ENCODE results near the gene ARHGAP32. TPM values are rescaled to one million over a fixed set of nuclear protein-coding genes. Genes with fewer than 3 reads are reported as not detected.
"Not testable (repeated sequence)": the region's sequence is repeated elsewhere in the genome, so short reads cannot be mapped to it uniquely, and the experiment has no call there.

The ARHGAP32 gene
- total RNA-seq, 1 experiment from 2014 or later: 0.84 TPM

DNA sequence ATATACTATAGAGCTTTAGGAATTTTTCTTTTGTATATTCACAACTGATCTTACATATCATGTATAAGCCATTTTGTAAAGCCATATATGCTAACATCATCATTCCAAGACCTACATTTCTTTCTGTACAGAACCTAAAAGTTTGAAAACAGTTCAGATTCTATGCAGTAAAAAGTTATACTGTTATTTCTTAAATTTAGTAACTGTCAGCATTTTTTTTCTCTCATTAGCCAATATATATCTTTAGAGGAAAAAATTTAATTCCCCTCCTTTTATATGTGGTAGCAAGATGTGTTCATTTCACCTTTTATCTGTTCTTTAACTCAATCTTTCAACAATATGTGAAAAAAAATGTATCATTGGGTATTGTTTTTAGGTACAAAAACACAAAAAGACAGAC, 129.0 kb downstream of the ARHGAP32 start:
- DNase-seq (ENCODE audit: low read depth): no peak
- in situ Hi-C loops (cut with HindIII; ENCODE audit: low pct_unique_long_range_greater_than_20kb, low sequenced_read_pairs): no loop called here

DNA sequence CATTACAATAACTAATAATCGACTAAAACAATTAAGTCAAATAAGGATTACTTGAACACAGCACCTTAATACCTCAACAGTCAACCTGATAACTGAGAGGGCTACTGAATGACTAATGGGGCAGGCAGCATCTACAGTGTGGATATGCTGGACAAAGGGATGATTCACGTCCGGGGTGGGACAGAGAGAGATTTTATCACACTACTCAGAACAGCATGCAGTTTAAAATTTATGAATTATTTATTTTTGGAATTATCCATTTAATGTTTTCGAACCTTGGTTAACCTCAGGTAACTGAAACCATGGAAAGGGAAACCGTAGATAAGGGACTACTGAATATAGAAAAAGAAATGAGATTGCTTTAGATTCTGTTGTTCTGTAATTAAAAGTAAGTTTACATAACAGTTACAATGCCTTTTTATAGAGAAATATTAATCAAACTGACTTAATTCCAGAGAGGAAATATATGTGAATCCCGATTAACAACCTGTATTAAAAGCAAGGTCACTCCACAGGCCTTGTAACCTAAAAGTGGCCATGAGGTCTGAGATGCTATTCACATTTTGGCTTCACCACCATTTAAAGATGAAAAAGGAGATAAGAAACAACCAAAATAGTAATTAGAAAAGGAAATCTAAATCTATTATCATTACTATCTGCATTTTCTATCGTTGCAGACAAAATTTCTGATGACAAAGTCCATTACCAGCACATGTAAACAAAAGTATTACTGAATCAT, 130.5 kb downstream of the ARHGAP32 start:
- in situ Hi-C loops (cut with HindIII; ENCODE audit: low pct_unique_long_range_greater_than_20kb, low sequenced_read_pairs): no loop called here
- DNase-seq (ENCODE audit: low read depth): peak; percentile 40

DNA sequence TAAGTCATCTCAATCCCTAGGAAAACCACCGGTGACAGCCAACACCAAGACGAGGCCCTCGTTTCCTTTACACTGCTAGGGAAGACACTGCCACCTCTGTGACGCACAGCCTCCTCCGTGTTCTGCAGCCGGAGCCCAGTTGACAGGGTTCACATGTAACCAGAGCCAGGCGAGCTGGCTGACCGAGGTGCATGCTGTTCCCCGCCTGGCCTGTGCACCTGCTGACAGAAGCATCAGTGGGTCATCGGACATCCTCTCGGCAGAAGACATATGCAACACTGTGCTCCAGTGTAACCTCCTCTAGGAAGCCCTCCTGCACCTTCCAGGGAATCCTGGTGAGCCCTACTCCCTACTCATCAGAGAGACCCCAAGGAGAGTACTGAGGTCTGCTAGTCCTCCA, 135.2 kb downstream of the ARHGAP32 start:
- in situ Hi-C loops (cut with HindIII; ENCODE audit: low pct_unique_long_range_greater_than_20kb, low sequenced_read_pairs): no loop called here
- no peak for DNase-seq (ENCODE audit: low read depth)

DNA sequence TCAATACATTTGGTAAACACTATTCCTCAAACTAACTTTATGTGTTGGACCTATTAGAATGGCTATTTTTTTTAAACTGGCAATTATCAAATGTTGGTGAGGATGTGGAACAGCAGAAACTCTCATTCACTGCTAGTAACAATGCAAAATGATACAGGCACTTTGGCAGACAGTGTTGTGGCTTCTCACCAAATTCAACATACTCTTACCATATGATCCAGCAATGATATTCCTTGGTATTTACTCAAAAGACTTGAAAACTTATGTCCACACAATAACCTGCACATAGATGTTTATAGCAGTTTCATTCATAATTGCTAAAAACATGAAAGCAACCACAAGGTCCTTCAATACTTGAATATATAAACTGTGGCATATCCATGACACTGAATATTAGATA, 136.9 kb downstream of the ARHGAP32 start:
- in situ Hi-C loops (cut with HindIII; ENCODE audit: low pct_unique_long_range_greater_than_20kb, low sequenced_read_pairs): no loop called here
- DNase-seq (ENCODE audit: low read depth): no peak

DNA sequence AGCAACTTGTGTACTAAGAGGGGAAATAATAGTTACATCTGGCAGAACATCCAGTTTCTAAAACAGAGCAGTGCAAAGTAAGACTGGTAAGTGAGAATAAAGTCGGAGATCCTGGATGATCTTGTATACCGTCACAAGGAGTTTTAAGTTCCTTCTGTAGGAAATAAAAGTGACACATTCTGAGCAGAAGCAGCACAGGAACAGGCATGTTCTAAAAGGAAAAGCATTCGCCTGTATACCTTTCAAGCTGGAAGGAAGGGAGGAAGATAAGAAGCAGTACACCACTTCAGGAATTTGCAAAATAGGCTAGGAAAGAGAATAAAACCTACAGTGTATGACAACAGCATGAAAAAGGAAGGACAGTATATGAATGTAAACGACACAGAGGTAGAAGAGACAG, 143.2 kb downstream of the ARHGAP32 start:
- no peak for DNase-seq (ENCODE audit: low read depth)
- in situ Hi-C loops (cut with HindIII; ENCODE audit: low pct_unique_long_range_greater_than_20kb, low sequenced_read_pairs): no loop called here

DNA sequence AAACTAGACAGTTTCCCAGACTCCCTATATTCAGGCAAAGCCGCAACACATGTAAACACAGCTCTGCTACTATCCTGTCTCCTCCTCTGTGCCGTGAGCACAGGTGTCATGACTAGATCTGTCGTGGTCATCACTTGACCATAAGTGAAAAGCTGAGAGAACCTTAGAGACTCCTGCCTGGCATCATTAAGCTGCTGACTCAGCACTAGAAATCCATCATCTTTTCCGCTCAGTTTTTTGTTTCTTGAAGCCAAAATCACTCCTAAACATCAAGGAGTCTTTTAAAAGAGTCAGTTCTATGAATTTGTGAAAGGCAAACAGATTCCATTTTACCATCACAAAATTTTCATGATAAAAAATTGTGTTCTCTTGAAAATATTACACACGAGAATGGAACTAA, 147.0 kb downstream of the ARHGAP32 start:
- DNase-seq (ENCODE audit: low read depth): no peak
- in situ Hi-C loops (cut with HindIII; ENCODE audit: low pct_unique_long_range_greater_than_20kb, low sequenced_read_pairs): no loop called here

DNA sequence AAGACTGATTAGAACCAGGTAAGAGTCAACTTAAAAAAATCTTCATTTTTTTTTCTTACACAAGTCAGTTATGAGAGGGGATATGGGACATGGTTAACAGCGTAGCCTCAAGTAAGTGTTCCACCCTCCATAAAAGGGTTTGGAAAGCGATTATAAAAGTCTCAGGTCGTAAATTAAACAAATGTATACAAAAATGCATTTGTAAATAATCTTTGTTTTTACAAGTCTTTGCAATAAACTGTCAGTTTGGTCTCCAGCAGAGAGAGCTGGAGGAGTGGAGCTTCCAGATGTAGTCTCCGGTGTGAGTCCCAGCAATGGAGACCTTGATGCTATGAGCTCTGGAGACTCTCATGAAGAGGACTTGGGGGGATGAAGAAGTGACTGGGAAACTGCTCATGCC, 149.6 kb downstream of the ARHGAP32 start:
- in situ Hi-C loops (cut with HindIII; ENCODE audit: low pct_unique_long_range_greater_than_20kb, low sequenced_read_pairs): no loop called here
- no peak for DNase-seq (ENCODE audit: low read depth)

DNA sequence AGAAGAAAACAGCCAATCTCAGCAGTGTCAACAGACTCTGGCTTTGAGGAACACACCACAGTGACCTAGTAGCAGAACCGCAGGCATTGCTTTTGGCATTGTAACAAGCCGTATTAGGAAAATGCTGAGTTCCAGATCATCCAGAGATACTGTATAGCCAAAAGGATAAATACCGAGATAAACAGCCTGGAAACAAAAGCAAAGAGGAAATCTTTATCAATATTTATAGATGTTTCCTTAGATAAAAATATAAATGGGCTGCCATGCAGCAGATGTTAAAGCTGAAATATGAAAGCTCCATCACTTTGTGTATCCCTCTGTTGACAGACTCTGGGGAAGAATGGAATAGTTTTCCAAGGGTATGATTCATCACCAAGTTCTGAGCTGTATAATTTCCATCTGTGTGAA, 150.5 kb downstream of the ARHGAP32 start:
- in situ Hi-C loops (cut with HindIII; ENCODE audit: low pct_unique_long_range_greater_than_20kb, low sequenced_read_pairs): no loop called here

DNA sequence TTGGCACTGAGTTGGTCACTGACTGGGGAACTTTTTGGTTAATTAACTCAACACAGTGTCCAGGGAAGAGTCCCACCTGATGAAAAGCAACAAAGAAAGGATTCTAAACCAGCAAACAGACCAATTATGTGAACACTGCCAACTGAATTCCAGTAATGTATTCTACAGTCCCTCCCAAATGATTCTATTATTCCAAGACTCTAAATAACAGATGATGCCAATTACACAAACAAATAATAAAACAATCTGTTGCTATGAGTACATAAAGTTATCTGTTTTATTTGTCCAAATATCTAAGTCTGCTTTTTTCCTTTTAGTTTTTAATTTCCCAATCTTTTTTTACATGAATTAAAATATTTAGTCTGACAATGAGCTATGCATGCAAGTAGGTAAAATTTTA, 151.2 kb downstream of the ARHGAP32 start:
- in situ Hi-C loops (cut with HindIII; ENCODE audit: low pct_unique_long_range_greater_than_20kb, low sequenced_read_pairs): no loop called here
- no peak for DNase-seq (ENCODE audit: low read depth)

More for the DNA sequence above, 150.5 kb downstream of the ARHGAP32 start:
- no peak for DNase-seq (ENCODE audit: low read depth)

DNA sequence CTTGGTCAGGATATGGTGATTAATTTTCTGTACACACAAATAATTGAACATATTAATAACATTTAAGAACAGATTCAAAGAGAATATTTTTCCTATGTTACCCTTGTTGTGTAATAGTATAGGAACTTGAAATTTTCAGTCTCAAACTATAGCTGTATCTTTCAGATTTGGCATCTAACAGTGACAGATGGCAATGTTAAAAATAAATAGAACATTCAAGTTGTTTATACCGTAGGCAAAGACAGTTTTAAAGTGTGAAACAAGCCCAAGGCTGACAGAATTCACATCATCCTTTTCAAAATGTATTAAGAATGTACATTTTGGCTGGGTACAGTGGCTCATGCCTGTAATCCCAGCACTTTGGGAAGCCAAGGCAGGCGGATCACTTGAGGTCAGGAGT, 156.9 kb downstream of the ARHGAP32 start:
- in situ Hi-C loops (cut with HindIII; ENCODE audit: low pct_unique_long_range_greater_than_20kb, low sequenced_read_pairs): no loop called here
- DNase-seq (ENCODE audit: low read depth): no peak

DNA sequence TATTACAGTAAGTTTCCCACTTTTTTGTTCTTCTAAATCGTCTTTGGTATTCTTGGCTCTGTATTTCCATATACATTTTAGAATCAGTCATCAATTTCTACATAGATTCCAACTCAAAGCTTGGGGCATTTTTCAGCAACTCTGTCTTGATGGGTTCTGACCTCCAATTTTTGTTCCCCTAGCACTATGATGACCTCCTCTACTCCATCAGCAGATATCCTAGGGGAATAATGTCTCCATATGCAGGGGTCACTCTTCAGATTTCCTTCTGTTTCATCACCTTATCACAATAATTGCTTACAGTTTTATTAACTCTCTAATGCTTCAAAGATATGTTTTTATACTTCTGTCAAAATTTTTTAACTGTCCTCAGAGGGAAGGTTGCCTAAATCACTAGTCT, 158.1 kb downstream of the ARHGAP32 start:
- DNase-seq (ENCODE audit: low read depth): no peak
- in situ Hi-C loops (cut with HindIII; ENCODE audit: low pct_unique_long_range_greater_than_20kb, low sequenced_read_pairs): no loop called here

DNA sequence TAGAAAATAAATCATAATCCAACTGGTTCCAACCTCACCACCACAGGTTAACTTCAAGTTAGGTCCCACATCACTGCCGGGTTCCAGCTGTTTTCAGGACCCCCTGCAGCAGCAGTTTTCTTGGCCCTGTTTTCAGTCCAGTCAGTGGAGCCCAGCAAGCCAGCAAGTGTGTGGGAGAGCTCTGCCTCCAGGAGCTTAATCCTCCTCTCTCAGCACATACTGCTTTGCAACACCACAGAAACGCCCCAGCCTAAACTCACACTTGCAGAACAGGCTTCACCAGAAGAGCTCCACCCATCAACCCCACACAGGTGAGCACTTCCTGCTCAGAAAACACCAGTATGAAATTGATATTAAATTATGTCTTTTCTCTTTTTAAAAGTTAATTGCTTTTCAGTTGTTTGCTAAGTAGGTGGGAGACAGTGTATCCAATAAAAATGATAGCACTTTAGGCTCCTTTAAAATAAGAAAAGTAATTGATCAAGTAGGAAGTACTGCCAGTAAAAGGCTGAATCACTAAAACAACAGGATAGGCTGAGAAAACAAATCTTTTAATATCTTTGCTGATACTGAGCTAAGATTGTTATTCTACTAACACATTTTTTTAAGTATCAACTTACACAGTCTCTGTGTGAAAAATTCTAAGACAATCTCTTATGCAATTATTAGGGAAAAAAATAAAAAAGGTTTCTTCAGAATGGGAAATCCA, 168.0 kb downstream of the ARHGAP32 start:
- in situ Hi-C loops (cut with HindIII; ENCODE audit: low pct_unique_long_range_greater_than_20kb, low sequenced_read_pairs): no loop called here
- no peak for DNase-seq (ENCODE audit: low read depth)

DNA sequence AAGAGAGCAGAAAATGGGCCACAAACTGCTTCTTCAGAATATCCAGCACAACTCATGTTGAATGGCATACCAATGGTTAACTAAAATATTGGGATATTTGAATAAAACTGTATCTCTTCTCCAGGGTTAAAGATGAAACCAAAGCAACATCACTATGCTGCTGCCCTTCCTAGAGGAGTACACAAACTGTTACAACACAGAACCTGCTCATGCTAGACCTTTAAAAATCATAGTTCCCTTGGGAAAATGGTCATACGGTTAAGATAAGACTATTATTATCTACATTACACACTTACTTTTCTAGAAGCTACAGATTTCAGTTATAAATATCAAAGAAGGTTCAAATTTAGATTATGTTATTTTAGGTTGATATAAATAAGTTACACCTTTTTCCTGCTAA, 170.8 kb downstream of the ARHGAP32 start:
- in situ Hi-C loops (cut with HindIII; ENCODE audit: low pct_unique_long_range_greater_than_20kb, low sequenced_read_pairs): no loop called here
- no peak for DNase-seq (ENCODE audit: low read depth)

DNA sequence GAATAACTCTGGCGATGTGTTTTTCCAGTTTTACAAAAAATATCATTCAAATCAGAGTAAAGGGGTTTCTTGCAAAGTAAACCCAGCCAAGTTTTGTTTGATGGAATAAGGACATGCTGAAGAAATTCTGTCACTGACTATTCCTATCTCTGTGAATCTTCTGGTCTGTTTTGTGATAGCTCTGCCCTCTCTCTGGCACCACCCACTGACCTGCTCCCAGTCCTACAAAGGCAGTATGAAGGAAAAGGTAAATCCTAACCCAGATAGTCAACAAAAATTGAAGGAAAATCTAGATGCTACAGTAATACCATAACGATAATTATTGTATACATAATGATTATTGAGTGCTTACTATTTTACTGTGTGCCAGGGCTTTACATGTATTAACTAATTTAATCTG, 173.1 kb downstream of the ARHGAP32 start:
- no peak for DNase-seq (ENCODE audit: low read depth)
- in situ Hi-C loops (cut with HindIII; ENCODE audit: low pct_unique_long_range_greater_than_20kb, low sequenced_read_pairs): no loop called here

DNA sequence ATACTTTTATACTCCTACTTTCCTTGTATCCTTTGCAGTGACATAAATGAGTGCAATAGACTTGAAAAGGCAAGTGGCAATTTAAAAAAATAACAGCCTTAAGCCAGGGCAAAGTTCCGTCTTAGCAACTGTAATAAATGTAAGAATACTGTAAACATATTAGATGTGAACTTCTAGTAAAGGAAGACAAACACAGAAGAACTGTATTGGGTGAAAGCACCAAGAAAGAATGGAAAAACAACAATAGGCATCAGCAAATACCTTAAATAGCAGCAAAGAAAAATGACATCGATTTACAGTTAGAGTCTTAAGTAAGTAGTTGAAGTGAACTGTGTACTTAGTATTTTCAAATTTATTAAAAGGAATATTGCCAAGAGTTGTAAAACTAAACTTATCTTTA, 174.0 kb downstream of the ARHGAP32 start:
- DNase-seq (ENCODE audit: low read depth): no peak
- in situ Hi-C loops (cut with HindIII; ENCODE audit: low pct_unique_long_range_greater_than_20kb, low sequenced_read_pairs): no loop called here

DNA sequence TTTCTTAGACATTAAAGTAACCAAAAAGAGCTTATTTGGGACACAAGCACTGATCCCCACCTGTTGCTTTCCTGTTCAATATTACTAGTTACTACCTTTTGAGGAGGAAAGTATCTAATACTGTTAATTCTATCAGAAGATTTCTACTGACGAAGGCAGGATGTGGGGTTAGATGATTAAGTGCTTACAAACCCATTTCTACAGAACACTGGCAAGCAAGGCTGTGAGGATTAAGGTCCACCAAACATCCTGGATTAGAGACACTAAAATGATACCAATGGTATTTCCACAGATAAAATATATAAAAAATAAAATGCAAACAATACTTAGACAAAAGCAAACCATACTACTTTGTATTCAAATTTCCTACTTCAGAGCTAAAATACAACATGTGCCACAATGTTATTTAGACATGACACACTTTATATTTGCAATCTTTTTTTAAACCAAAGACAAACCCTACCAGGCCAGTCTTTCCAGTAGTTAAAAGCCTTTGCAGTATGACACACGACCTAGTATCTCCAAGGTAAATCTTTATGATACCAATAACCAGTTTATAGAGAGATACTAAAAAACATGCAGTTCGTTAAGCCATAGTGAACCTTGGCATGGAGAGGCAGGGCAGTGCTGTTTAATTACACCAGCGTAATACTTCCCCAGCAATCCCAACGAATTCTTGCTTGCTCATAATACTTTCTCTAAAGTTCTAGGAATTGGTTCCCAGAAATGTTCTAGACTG, 178.2 kb downstream of the ARHGAP32 start:
- DNase-seq (ENCODE audit: low read depth): no peak
- in situ Hi-C loops (cut with HindIII; ENCODE audit: low pct_unique_long_range_greater_than_20kb, low sequenced_read_pairs): no loop called here

DNA sequence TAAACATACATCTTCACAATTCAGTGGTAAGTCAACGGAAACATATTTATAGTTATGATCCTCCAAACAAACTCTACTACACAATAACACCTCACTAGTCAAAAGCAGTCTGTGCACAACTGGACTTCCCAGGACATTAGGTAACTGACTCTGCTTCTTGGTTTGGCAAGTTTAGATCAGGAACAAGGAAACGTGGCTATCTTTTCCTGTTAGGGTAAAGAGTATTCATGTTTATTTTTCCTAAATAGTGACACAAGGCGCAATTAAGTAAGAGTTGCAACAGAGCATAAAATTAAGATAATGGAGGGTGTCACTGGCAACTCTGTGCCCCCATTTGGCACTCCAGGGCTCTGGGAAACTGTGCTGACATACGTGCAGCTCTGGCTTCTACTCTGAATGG, 179.2 kb downstream of the ARHGAP32 start:
- in situ Hi-C loops (cut with HindIII; ENCODE audit: low pct_unique_long_range_greater_than_20kb, low sequenced_read_pairs): no loop called here
- no peak for DNase-seq (ENCODE audit: low read depth)

DNA sequence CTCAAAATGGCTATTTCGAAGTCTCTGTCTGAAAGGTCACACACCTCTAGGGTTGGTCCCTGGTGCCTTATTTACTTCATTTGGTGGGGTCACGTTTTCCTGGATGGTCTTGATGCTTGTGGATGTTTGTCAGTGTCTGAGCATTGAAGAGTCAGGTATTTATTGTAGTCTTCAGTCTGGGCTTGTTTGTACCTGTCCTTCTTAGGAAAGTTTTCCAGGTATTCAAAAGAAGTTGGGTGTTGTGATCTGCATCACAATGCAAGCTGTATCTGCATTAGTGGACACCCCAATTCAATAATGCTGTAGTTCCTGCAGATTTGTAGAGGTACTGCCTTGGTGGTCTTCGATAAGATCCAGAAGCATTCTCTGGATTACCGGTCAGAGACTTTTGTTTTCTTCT, 186.0 kb downstream of the ARHGAP32 start:
- DNase-seq (ENCODE audit: low read depth): no peak
- in situ Hi-C loops (cut with HindIII; ENCODE audit: low pct_unique_long_range_greater_than_20kb, low sequenced_read_pairs): no loop called here

DNA sequence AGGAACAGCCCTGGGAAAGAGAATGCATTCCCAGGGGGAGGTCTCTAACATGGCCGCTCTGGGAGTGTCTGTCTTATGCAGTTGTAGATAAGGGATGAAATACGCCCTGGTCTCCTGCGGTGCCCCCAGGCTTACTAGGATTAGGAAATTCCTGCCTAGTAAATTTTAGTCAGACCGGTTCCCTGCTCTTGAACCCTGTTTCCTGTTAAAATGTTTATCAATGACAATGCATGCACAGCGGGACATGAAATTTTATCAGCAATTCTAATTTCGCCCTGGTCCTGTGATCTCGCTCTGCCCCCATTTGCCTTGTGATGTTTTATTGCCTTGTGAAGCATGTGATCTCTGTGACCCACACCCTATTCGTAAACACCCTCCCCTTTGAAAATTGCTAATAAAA, 193.0 kb downstream of the ARHGAP32 start:
- DNase-seq (ENCODE audit: low read depth); in situ Hi-C loops (cut with HindIII; ENCODE audit: low pct_unique_long_range_greater_than_20kb, low sequenced_read_pairs): not testable (repeated sequence)

All from Caki2 (cell line).